B cell (primary cell): Measurements from ENCODE around the gene CCDC106. TPM values are rescaled to one million over a fixed set of nuclear protein-coding genes. Genes with fewer than 3 reads are reported as not detected.

ENCODE experiments used
- ATAC-seq: fragments of 200-7000 bp; cut with Tn5 transposase; one replicate; pipeline ENCODE4 v1.10.0; 2021; ENCODE audit warnings: low read depth, mild to moderate bottlenecking, moderate number of reproducible peaks, moderate library complexity
- CTCF ChIA-PET: fragments of 350-600 bp; sonication (Branson Sonifier 250); formaldehyde crosslinking; loops from one replicate; lab custom pipeline; 2021; ENCODE audit warnings: antibody characterized with exemption, inconsistent platforms; lab: Charles Lee
- POLR2A ChIA-PET: fragments of 350-600 bp; sonication (Branson Sonifier 250); formaldehyde crosslinking; loops from one replicate; lab custom pipeline; 2021; ENCODE audit warnings: antibody characterized with exemption; lab: Charles Lee
- DNase-seq: peaks from one replicate; pipeline ENCODE4 v3.0.0; 2013
- H2AFZ ChIP-seq: 2 replicates; pipeline ENCODE4 v1.6.1; 2012; ENCODE audit warnings: mild to moderate bottlenecking, low read depth, low read length; ENCODE audit not compliant: insufficient read depth, poor library complexity, severe bottlenecking
- H3K27ac ChIP-seq, 2 donors: 1 replicate in 1 of 2; 2 replicates in 1 of 2; pipeline ENCODE4 v1.5.1; 2012 to 2013; ENCODE audit warnings: low read length in 2 of 2, mild to moderate bottlenecking in 2 of 2, moderate library complexity in 1 of 2
- H3K27me3 ChIP-seq, 4 experiments: fragments of 200-600 bp in 1 of 4; sonication (generic) in 1 of 4; replicated peaks in 1 of 4; 1 replicate in 2 of 4; 2 replicates in 2 of 4; pipeline versions ENCODE4 v1.6.1 to v1.7.0; 2013 to 2016; ENCODE audit warnings: low read length in 3 of 4, mild to moderate bottlenecking in 2 of 4, mixed read lengths in 1 of 4, moderate library complexity in 1 of 4; ENCODE audit not compliant: insufficient read depth in 4 of 4, control insufficient read depth in 3 of 4; ENCODE audit errors: control extremely low read depth in 1 of 4
- H3K36me3 ChIP-seq, 2 experiments: replicated peaks in 1 of 2; 1 replicate in 1 of 2; 2 replicates in 1 of 2; pipeline versions ENCODE4 v1.6.1 to v1.7.1; 2013; ENCODE audit warnings: low read length in 1 of 2; ENCODE audit not compliant: insufficient read depth in 2 of 2, control insufficient read depth in 1 of 2; ENCODE audit errors: control extremely low read depth in 1 of 2, extremely low read depth in 1 of 2
- H3K4me1 ChIP-seq, 2 donors: fragments of 200-600 bp in 1 of 2; sonication (generic) in 1 of 2; 1 replicate in 1 of 2; 2 replicates in 1 of 2; pipeline versions ENCODE4 v1.5.1 to v1.6.1; 2013 to 2017; ENCODE audit warnings: low read length in 2 of 2; ENCODE audit not compliant: control insufficient read depth in 2 of 2, insufficient read depth in 2 of 2
- H3K4me2 ChIP-seq: replicated peaks from 2 replicates; pipeline ENCODE3; 2012; ENCODE audit warnings: mild to moderate bottlenecking, low read depth, low read length; ENCODE audit not compliant: poor library complexity, severe bottlenecking
- H3K4me3 ChIP-seq, 5 experiments: fragments of 200-600 bp in 1 of 5; sonication (generic) in 1 of 5; 1 replicate in 3 of 5; 2 replicates in 2 of 5; pipeline versions ENCODE4 v1.5.1 to v1.7.0; 2011 to 2016; ENCODE audit warnings: low read length in 4 of 5, mild to moderate bottlenecking in 4 of 5, low read depth in 2 of 5, control low read depth in 1 of 5, moderate library complexity in 1 of 5; ENCODE audit not compliant: insufficient read depth in 1 of 5; ENCODE audit errors: control extremely low read depth in 1 of 5, extremely low read depth in 1 of 5
- H3K79me2 ChIP-seq: fragments of 200-600 bp; sonication (generic); one replicate; pipeline ENCODE4 v1.6.0; 2016; ENCODE audit warnings: low read length; ENCODE audit not compliant: control insufficient read depth, insufficient read depth
- H3K9ac ChIP-seq: fragments of 200-600 bp; sonication (generic); 2 replicates; pipeline ENCODE4 v1.6.1; 2017; ENCODE audit warnings: mild to moderate bottlenecking, low read length, moderate library complexity
- H3K9me3 ChIP-seq, 3 donors: one replicate each; pipeline versions ENCODE4 v1.6.1 to v1.7.1; 2013; ENCODE audit warnings: low read length in 2 of 3; ENCODE audit not compliant: control insufficient read depth in 2 of 3, insufficient read depth in 1 of 3; ENCODE audit errors: control extremely low read depth in 1 of 3
- H4K20me1 ChIP-seq: 2 replicates; pipeline ENCODE4 v1.6.0; 2012; ENCODE audit warnings: mild to moderate bottlenecking, low read length; ENCODE audit not compliant: insufficient read depth, control insufficient read depth, poor library complexity, severe bottlenecking
- H3K27ac Mint-ChIP-seq: one replicate; pipeline ENCODE4 v1.8.0; 2021; ENCODE audit warnings: mixed read lengths
- H3K27me3 Mint-ChIP-seq: one replicate; pipeline ENCODE4 v1.8.0; 2021; ENCODE audit warnings: mixed read lengths
- H3K4me1 Mint-ChIP-seq: one replicate; pipeline ENCODE4 v1.8.0; 2021; ENCODE audit warnings: mixed read lengths
- H3K4me3 Mint-ChIP-seq: one replicate; pipeline ENCODE4 v1.8.0; 2021; ENCODE audit warnings: mixed read lengths
- H3K9me3 Mint-ChIP-seq: one replicate; pipeline ENCODE4 v1.8.0; 2022; ENCODE audit warnings: mixed read lengths; ENCODE audit not compliant: insufficient read depth
- EZH2 ChIP-seq: IDR thresholded peaks from 2 replicates; pipeline ENCODE4 v1.6.1; 2012; ENCODE audit warnings: borderline replicate concordance, low read depth, mild to moderate bottlenecking, moderate library complexity, low read length; ENCODE audit not compliant: insufficient read depth, poor library complexity, severe bottlenecking
- WGBS: methylation state at CpG from one replicate; pipeline ENCODE4 v1.1.5; 2013; ENCODE audit warnings: missing lambda C conversion rate; ENCODE audit not compliant: insufficient coverage; 5-methylcytosine and 5-hydroxymethylcytosine counted together
- intact Hi-C: fragments of 100-400 bp; cut with micrococcal nuclease; formaldehyde crosslinking; loops from one replicate; pipeline ENCODE4 v1.10.0; 2022
- polyA plus RNA-seq: library from polyadenylated mRNA; depleted of rRNA; stranded (reverse); fragments of >200 nt; gene quantifications from 2 replicates; pipeline ENCODE4 v1.2.3, GENCODE V29; 2012
- total RNA-seq, 2 donors: library from RNA; stranded (reverse); fragments of 120-200 nt in 1 of 2; gene quantifications; 1 replicate in 1 of 2; 2 replicates in 1 of 2; pipeline versions ENCODE4 v1.2.3 to v1.2.4, GENCODE V29; 2013 to 2022
- TF ChIP-seq, protein P1 (sequence below): fragments of 200-600 bp; IDR thresholded peaks from one replicate; pipeline ENCODE4 v1.8.0; 2022; ENCODE audit warnings: antibody characterized with exemption, mild to moderate bottlenecking

The CCDC106 gene
- total and polyA plus RNA-seq, 2 donors (not counting 1 experiment from before 2014, with no cell fraction given): 25.2 to 52.1 TPM

DNA sequence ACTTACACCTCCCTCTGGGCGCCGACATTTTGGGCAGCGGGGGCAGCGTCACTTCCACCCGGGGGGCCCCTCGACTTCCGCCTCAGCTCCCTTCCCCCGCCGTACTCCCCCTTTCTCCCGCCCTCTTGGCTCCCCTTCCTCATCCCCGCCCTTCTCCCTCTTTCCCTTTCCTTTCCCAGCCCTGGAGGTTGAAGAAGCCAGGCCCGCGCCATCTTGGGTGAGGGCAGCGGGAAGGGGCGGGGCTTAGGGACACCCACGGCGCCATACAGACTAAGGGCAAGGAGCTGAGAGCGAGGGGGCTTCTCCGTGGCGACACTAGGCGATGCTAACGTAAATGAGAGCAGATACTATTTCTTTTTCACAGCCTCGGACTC lies 48.6 kb upstream of the CCDC106 start, which contains the start of gene FIZ1:
FIZ1 (minus strand) TSS at position 50 of the 374 bp plus-strand sequence. CDS start 1,652 bp downstream, outside the sequence.
- Histone ChIP-seq H3K4me2 (peak within 1 kb of the TSS; percentile 83), H3K4me3 (peak within 1 kb of the TSS; percentile 59 to 97 (median 82)), H2AFZ (peak within 1 kb of the TSS; percentile 92), H3K9ac (peak within 1 kb of the TSS; percentile 88), H3K4me1 (peaks cover 7 to 22% of the 10 kb centered on the region in 2 donors), H4K20me1 (no peaks in the 10 kb centered on the region), H3K9me3 (peaks cover 0 to 8% (median 0%) of the 10 kb centered on the region in 3 donors), H3K27me3 (no peaks in the 10 kb centered on the region), H3K27ac (peak within 1 kb of the TSS; percentile 86 to 94), H3K36me3 (peaks cover 0 to 19% of the 10 kb centered on the region in 2 experiments), H3K79me2 (peaks cover 2% of the 10 kb centered on the region)
- ChIA-PET POLR2A (interaction anchor here (0.5 to 2.8 kb wide), 27 partner anchors 12 to 1438 kb away, joined by 3 to 58 read pairs (median 4); partner anchors contain the start of genes ISOC2, KMT5C, NAT14 and PPP6R1), CTCF (interaction anchor here (0.6 to 2.0 kb wide), 12 partner anchors 15 to 132 kb away, joined by 3 to 11 read pairs (median 4); partner anchors contain the start of gene ZNF784)
- H3K4me3 Mint-ChIP-seq: peak within 1 kb of the TSS; percentile 100
- TF ChIP-seq EZH2: no peak
- TF ChIP-seq, protein P1, sequence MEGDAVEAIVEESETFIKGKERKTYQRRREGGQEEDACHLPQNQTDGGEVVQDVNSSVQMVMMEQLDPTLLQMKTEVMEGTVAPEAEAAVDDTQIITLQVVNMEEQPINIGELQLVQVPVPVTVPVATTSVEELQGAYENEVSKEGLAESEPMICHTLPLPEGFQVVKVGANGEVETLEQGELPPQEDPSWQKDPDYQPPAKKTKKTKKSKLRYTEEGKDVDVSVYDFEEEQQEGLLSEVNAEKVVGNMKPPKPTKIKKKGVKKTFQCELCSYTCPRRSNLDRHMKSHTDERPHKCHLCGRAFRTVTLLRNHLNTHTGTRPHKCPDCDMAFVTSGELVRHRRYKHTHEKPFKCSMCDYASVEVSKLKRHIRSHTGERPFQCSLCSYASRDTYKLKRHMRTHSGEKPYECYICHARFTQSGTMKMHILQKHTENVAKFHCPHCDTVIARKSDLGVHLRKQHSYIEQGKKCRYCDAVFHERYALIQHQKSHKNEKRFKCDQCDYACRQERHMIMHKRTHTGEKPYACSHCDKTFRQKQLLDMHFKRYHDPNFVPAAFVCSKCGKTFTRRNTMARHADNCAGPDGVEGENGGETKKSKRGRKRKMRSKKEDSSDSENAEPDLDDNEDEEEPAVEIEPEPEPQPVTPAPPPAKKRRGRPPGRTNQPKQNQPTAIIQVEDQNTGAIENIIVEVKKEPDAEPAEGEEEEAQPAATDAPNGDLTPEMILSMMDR: no peak
- DNase-seq (peak; percentile 99), ATAC-seq (peak; percentile 70)
- intact Hi-C loops: loop anchor here (1.0 to 5.0 kb wide), 5 partner anchors 12 to 192 kb away; partner anchors contain the start of genes UBE2S, ZNF579, ZNF628 and ZNF784
- H3K27me3 Mint-ChIP-seq: no peaks in the 10 kb centered on the region
- WGBS: under 1% methylated on average over 21 of the region's 23 CpGs
- H3K27ac Mint-ChIP-seq: peak within 1 kb of the TSS; percentile 99
- peaks cover 23% of the 10 kb centered on the region for H3K4me1 Mint-ChIP-seq
- H3K9me3 Mint-ChIP-seq: no peaks in the 10 kb centered on the region
